Chondrocyte (in vitro differentiated cells): ENCODE measurements around the gene RPL37A. TPM values are rescaled to one million over a fixed set of nuclear protein-coding genes. Genes with fewer than 3 reads are reported as not detected.
A peak's percentile ranks its signal among the peaks of the same experiment; 100 is the strongest.

Experiments
- DNase-seq: peaks from one replicate; pipeline ENCODE4 v3.0.0; 2021; ENCODE audit warnings: mixed read lengths, low spot score
- H3K27ac Mint-ChIP-seq: one replicate; pipeline ENCODE4 v1.8.0; 2021; ENCODE audit warnings: mild to moderate bottlenecking, moderate library complexity, mixed read lengths; ENCODE audit not compliant: unreplicated experiment
- H3K27me3 Mint-ChIP-seq: 2 replicates; pipeline ENCODE4 v1.8.0; 2021; ENCODE audit warnings: low read depth, mixed read lengths
- H3K36me3 Mint-ChIP-seq: 2 replicates; pipeline ENCODE4 v1.8.0; 2021; ENCODE audit warnings: low read depth, mixed read lengths
- H3K4me1 Mint-ChIP-seq: 2 replicates; pipeline ENCODE4 v1.8.0; 2021; ENCODE audit warnings: low read depth, mild to moderate bottlenecking, mixed read lengths
- H3K4me3 Mint-ChIP-seq: one replicate; pipeline ENCODE4 v1.8.0; 2021; ENCODE audit warnings: mild to moderate bottlenecking, moderate library complexity, mixed read lengths; ENCODE audit not compliant: unreplicated experiment
- H3K9me3 Mint-ChIP-seq: 2 replicates; pipeline ENCODE4 v1.8.0; 2021; ENCODE audit warnings: low read depth, mixed read lengths
- CTCF ChIP-seq: fragments of 200-600 bp; sonication (generic); IDR thresholded peaks from 2 replicates; pipeline ENCODE4 v1.5.0; 2021; ENCODE audit warnings: antibody characterized with exemption, mild to moderate bottlenecking, moderate library complexity
- total RNA-seq: library from RNA; stranded (reverse); gene quantifications from 3 replicates; pipeline ENCODE4 v1.2.1, GENCODE V29; 2021

RPL37A gene
- total RNA-seq, 1 donor from 2014 or later = 2,049 TPM

GRCh38 chr2:216546241-216546640 lies 47.6 kb downstream of the RPL37A start:
- no peak for TF ChIP-seq CTCF
- Mint-ChIP-seq H3K4me1 (peaks cover 67% of the 10 kb centered on the region), H3K36me3 (no peaks in the 10 kb centered on the region), H3K27me3 (no peaks in the 10 kb centered on the region), H3K27ac (peak overlapping the region; percentile 55), H3K9me3 (no peaks in the 10 kb centered on the region), H3K4me3 (no peak overlapping the region)
- no peak for DNase-seq

- Mint-ChIP-seq H3K27ac (peak overlapping the region; percentile 55), H3K36me3 (no peaks in the 10 kb centered on the region), H3K9me3 (no peaks in the 10 kb centered on the region), H3K27me3 (no peaks in the 10 kb centered on the region), H3K4me3 (no peak overlapping the region), H3K4me1 (peaks cover 72% of the 10 kb centered on the region)
- no peak for TF ChIP-seq CTCF
- DNase-seq = no peak
Measured at GRCh38 chr2:216546641-216547403, 48.2 kb downstream of the RPL37A start.

GRCh38 chr2:216548901-216549331 lies 50.3 kb downstream of the RPL37A start:
- H3K9me3 Mint-ChIP-seq = no peaks in the 10 kb centered on the region
- DNase-seq = no peak
- peaks cover 91% of the 10 kb centered on the region for H3K4me1 Mint-ChIP-seq
- no peak for TF ChIP-seq CTCF
- no peaks in the 10 kb centered on the region for H3K27me3 Mint-ChIP-seq
- H3K4me3 Mint-ChIP-seq = no peak overlapping the region
- no peak overlapping the region for H3K27ac Mint-ChIP-seq
- no peaks in the 10 kb centered on the region for H3K36me3 Mint-ChIP-seq

- Mint-ChIP-seq H3K27ac (no peak overlapping the region), H3K4me1 (peaks cover 96% of the 10 kb centered on the region), H3K9me3 (no peaks in the 10 kb centered on the region), H3K4me3 (no peak overlapping the region), H3K27me3 (no peaks in the 10 kb centered on the region), H3K36me3 (no peaks in the 10 kb centered on the region)
- no peak for DNase-seq
- no peak for TF ChIP-seq CTCF
Measured at GRCh38 chr2:216549926-216550690, 51.5 kb downstream of the RPL37A start.

GRCh38 chr2:216551234-216552068 lies 52.8 kb downstream of the RPL37A start:
- no peak for DNase-seq
- no peaks in the 10 kb centered on the region for H3K36me3 Mint-ChIP-seq
- no peak for TF ChIP-seq CTCF
- no peaks in the 10 kb centered on the region for H3K27me3 Mint-ChIP-seq
- peak overlapping the region; percentile 88 for H3K27ac Mint-ChIP-seq
- no peaks in the 10 kb centered on the region for H3K9me3 Mint-ChIP-seq
- peaks cover 97% of the 10 kb centered on the region for H3K4me1 Mint-ChIP-seq
- H3K4me3 Mint-ChIP-seq = no peak overlapping the region
